Measurements from ENCODE around the gene IL1RAPL2. TPM values are rescaled to one million over a fixed set of nuclear protein-coding genes. Genes with fewer than 3 reads are reported as not detected.

IL1RAPL2 gene
- total RNA-seq, 4 donors from 2014 or later, result 0.19 to 0.38 TPM; not detected in 2

DNA sequence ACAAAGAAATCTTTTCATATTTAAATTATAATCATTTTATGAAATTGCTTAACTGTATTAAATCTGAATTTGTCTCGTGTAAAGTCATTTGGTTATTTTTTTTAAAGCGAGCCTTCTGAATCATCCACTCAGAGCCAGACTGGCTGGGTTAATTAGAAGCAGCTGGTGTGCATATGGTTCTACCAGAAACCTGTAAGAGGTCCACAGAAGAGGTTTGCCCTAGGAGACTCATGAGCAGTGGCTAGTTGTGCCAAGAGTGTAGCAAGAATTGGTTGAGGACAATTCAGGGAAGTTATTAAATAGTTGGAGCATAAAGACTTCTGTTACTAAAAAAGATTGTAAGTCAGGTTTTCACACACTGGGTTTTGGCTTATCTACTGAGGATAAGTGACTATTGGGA is 267.4 kb downstream of the IL1RAPL2 start:
- WGBS, 2 donors, result 28 to 40% methylated on average over 2 of the region's 2 CpGs
- intact Hi-C loops (cut with DNase I; ENCODE audit: low total_unique reads), result no loop called here
- TF ChIP-seq POLR2A (IDR thresholded peaks at IDR 0.05), result no peak
- peak in 1 of 2 donors; percentile 12 for DNase-seq (ENCODE audit: low spot score in 2 of 2)
- H3K4me3 ChIP-seq (ENCODE audit: low read depth, poor library complexity, severe bottlenecking), result no peak overlapping the region

DNA sequence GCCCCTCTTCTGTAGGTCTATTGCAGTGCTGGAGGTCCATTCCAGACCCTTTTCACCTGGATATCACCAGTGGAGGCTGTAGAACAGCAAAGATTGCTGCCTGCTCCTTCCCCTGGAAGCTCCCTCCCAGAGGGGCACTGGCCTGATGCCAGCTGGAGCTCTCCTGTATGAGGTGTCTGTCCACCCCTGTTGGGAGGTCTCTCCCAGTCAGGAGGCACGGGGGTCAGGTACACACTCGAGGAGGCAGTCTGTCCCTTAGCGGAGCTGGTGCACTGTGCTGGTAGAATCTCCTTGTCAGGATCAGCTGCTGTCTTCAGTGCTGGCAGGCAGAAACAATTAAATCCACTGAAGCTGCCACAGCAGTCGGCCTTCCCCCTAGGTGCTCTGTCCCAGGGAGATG is 276.6 kb downstream of the IL1RAPL2 start:
- intact Hi-C loops (cut with DNase I; ENCODE audit: low total_unique reads), result no loop called here
- no peak for TF ChIP-seq POLR2A (IDR thresholded peaks at IDR 0.05)
- TF ChIP-seq CTCF (IDR thresholded peaks at IDR 0.05), result no peak
- no peak for DNase-seq (ENCODE audit: low spot score in 2 of 2)
- 60% methylated on average over 4 of the region's 4 CpGs; no CpG with 5 or more reads in 1 of the 2 donors for WGBS, 2 donors
- H3K4me3 ChIP-seq (ENCODE audit: low read depth, poor library complexity, severe bottlenecking), result no peak overlapping the region

DNA sequence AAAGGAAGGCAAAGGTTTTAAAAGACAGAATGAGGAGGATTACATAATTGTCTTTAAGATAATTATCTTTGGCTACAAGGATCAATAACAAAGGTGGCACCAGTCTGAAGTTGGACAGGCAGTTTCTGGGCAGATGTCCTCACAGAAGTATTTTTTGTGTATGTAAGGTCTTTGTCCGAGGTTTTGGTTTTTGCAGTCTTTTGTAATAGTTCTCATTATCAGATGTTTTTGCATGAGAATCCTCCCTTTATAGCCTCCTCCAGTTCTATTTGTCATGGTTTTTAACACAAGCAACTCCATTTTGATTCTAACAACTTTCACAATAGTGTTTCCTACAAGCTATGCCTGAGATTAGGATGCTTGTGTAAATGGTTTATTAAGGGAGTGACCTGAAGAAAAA is 286.2 kb downstream of the IL1RAPL2 start:
- intact Hi-C loops (cut with DNase I; ENCODE audit: low total_unique reads), result no loop called here
- DNase-seq (ENCODE audit: low spot score in 2 of 2), result no peak
- WGBS, 2 donors, result 76 to 92% methylated on average over 1 of the region's 1 CpG
- no peak overlapping the region for H3K4me3 ChIP-seq (ENCODE audit: low read depth, poor library complexity, severe bottlenecking)
- TF ChIP-seq CTCF (IDR thresholded peaks at IDR 0.05) (no peak), POLR2A (IDR thresholded peaks at IDR 0.05) (no peak)

- DNase-seq (ENCODE audit: low spot score in 2 of 2), result no peak
- H3K4me3 ChIP-seq (ENCODE audit: low read depth, poor library complexity, severe bottlenecking), result no peak overlapping the region
- intact Hi-C loops (cut with DNase I; ENCODE audit: low total_unique reads), result no loop called here
- TF ChIP-seq POLR2A (IDR thresholded peaks at IDR 0.05) (no peak), CTCF (IDR thresholded peaks at IDR 0.05) (no peak)
Observed at GRCh38 chrX:104854188-104854587, 288.2 kb downstream of the IL1RAPL2 start.

DNA sequence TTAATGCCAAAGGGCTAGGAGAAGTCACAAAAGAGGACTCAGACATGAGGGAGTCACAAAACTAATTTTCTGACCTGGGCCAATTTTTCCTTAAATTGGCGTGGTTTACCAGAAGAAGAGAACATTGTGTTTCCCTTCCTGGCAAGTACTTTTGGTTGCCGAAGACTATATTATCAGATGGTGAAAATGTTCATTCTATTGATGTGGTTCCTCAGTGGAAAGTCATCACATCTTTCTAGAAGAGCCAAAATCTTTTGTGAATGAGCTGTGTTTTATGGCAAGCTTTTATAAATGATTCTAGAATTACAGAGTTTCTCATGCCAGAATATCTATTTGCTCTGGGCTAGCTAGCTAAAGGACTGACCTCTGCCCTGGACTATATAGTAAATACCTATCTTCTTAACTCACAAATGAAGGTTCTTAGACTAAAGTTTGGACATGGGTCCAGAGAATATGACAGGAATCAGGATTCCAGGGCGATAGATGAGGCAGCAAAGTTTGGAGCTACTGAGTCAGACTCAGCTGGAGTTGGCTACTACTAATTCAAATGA is 288.9 kb downstream of the IL1RAPL2 start:
- TF ChIP-seq CTCF (IDR thresholded peaks at IDR 0.05), result no peak
- no peak for TF ChIP-seq POLR2A (IDR thresholded peaks at IDR 0.05)
- H3K4me3 ChIP-seq (ENCODE audit: low read depth, poor library complexity, severe bottlenecking), result no peak overlapping the region
- intact Hi-C loops (cut with DNase I; ENCODE audit: low total_unique reads), result no loop called here
- 52 to 59% methylated on average over 3 of the region's 3 CpGs for WGBS, 2 donors
- no peak for DNase-seq (ENCODE audit: low spot score in 2 of 2)

GRCh38 chrX:104863466-104863865 is 297.5 kb downstream of the IL1RAPL2 start:
- intact Hi-C loops (cut with DNase I; ENCODE audit: low total_unique reads), result no loop called here
- WGBS, 2 donors, result 49 to 63% methylated on average over 2 of the region's 2 CpGs
- TF ChIP-seq CTCF (IDR thresholded peaks at IDR 0.05), result no peak
- no peak for TF ChIP-seq POLR2A (IDR thresholded peaks at IDR 0.05)
- H3K4me3 ChIP-seq (ENCODE audit: low read depth, poor library complexity, severe bottlenecking), result no peak overlapping the region
- DNase-seq (ENCODE audit: low spot score in 2 of 2), result no peak
